ENCODE results near the gene FBXO11.

The FBXO11 gene

DNA sequence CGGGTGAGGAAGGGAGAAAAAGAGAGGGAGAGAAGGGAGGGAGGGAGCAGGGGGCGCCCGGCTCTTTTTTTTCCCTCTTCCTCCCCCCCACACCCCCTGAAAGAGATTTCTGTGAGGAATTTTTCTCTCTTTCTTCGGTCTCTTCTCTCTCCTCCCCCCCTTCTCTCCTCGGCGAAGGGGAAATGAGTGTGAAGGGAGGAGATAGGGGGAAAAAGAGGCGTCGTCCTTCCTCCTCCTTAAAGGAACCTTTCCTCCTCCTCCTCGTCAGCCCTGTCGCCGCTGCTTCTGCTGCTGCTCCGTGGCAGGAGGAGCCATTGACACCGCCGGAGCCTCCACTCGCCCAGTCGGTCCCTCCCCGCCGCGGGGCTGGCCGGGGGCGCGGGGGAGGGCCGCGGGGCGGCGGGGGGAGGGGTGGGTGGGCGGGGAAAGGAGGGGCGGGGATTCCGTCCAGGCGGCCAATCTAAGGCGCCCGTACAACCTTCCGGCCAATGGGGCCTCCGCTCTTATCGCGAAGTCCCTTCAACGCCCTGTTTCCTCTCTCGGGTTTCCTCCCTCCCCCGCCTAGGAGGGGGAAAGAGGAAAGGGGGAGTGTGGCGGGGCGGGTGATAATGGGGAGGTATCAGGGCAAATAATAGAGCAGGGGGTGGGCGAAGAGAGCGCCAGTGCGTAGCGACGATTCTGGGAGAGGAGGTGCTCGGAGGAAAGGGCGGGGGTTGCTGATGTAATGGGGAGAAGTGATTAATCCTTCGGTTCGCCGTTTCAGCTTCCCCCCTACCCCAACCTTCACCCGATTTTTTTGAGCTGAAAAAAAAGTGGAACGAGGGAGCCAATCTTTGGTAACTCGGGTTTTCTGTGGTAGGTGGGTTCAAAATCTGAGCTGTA lies at the start of gene FBXO11 (continued):
- TF ChIP-seq PRDM4 (tag by site-specific recombination; IDR thresholded peaks at IDR 0.05): peak; percentile 94
- peak; percentile 85 for TF ChIP-seq ZNF513 (tag by site-specific recombination; IDR thresholded peaks at IDR 0.05)
- TF ChIP-seq KLF7 (tag by site-specific recombination; IDR thresholded peaks at IDR 0.05; ENCODE audit: borderline replicate concordance): peak; percentile 71; the same call in 1 of the 2 replicates
- peak; percentile 90 for TF ChIP-seq KLF8 (tag by site-specific recombination; IDR thresholded peaks at IDR 0.05)
- TF ChIP-seq, protein P1, sequence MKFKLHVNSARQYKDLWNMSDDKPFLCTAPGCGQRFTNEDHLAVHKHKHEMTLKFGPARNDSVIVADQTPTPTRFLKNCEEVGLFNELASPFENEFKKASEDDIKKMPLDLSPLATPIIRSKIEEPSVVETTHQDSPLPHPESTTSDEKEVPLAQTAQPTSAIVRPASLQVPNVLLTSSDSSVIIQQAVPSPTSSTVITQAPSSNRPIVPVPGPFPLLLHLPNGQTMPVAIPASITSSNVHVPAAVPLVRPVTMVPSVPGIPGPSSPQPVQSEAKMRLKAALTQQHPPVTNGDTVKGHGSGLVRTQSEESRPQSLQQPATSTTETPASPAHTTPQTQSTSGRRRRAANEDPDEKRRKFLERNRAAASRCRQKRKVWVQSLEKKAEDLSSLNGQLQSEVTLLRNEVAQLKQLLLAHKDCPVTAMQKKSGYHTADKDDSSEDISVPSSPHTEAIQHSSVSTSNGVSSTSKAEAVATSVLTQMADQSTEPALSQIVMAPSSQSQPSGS (tag by site-specific recombination; IDR thresholded peaks at IDR 0.05; ENCODE audit: low read depth): no peak
- TF ChIP-seq HOXD13 (CRISPR knock-in tag; IDR thresholded peaks at IDR 0.05; ENCODE audit: borderline replicate concordance): no peak
- TF ChIP-seq, protein P2, sequence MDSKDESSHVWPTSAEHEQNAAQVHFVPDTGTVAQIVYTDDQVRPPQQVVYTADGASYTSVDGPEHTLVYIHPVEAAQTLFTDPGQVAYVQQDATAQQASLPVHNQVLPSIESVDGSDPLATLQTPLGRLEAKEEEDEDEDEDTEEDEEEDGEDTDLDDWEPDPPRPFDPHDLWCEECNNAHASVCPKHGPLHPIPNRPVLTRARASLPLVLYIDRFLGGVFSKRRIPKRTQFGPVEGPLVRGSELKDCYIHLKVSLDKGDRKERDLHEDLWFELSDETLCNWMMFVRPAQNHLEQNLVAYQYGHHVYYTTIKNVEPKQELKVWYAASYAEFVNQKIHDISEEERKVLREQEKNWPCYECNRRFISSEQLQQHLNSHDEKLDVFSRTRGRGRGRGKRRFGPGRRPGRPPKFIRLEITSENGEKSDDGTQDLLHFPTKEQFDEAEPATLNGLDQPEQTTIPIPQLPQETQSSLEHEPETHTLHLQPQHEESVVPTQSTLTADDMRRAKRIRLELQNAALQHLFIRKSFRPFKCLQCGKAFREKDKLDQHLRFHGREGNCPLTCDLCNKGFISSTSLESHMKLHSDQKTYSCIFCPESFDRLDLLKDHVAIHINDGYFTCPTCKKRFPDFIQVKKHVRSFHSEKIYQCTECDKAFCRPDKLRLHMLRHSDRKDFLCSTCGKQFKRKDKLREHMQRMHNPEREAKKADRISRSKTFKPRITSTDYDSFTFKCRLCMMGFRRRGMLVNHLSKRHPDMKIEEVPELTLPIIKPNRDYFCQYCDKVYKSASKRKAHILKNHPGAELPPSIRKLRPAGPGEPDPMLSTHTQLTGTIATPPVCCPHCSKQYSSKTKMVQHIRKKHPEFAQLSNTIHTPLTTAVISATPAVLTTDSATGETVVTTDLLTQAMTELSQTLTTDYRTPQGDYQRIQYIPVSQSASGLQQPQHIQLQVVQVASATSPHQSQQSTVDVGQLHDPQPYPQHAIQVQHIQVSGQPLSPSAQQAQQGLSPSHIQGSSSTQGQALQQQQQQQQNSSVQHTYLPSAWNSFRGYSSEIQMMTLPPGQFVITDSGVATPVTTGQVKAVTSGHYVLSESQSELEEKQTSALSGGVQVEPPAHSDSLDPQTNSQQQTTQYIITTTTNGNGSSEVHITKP (tag by site-specific recombination; IDR thresholded peaks at IDR 0.05): peak; percentile 95
- 0 out of 2 replicates have a peak, but pooled peaks have one; percentile 19 for TF ChIP-seq PRDM6 (tag by site-specific recombination; IDR thresholded peaks at IDR 0.05)
- peak; percentile 44; the same call in 1 of the 2 replicates for TF ChIP-seq ZXDB (tag by site-specific recombination; IDR thresholded peaks at IDR 0.05)
- peak; percentile 64; the same call in 1 of the 2 replicates for TF ChIP-seq OSR2 (tag by site-specific recombination; IDR thresholded peaks at IDR 0.05)
- TF ChIP-seq ZNF302 (tag by site-specific recombination; IDR thresholded peaks at IDR 0.05; ENCODE audit: low read depth): no peak
- TF ChIP-seq ZBTB1 (tag by site-specific recombination; IDR thresholded peaks at IDR 0.05): no peak
- 0 out of 2 replicates have a peak, but pooled peaks have one; percentile 9 for TF ChIP-seq GLIS1 (tag by site-specific recombination; IDR thresholded peaks at IDR 0.05)
- TF ChIP-seq, protein P3, sequence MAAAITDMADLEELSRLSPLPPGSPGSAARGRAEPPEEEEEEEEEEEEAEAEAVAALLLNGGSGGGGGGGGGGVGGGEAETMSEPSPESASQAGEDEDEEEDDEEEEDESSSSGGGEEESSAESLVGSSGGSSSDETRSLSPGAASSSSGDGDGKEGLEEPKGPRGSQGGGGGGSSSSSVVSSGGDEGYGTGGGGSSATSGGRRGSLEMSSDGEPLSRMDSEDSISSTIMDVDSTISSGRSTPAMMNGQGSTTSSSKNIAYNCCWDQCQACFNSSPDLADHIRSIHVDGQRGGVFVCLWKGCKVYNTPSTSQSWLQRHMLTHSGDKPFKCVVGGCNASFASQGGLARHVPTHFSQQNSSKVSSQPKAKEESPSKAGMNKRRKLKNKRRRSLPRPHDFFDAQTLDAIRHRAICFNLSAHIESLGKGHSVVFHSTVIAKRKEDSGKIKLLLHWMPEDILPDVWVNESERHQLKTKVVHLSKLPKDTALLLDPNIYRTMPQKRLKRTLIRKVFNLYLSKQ (tag by site-specific recombination; IDR thresholded peaks at IDR 0.05; ENCODE audit: borderline replicate concordance): no peak
- TF ChIP-seq, protein P4, sequence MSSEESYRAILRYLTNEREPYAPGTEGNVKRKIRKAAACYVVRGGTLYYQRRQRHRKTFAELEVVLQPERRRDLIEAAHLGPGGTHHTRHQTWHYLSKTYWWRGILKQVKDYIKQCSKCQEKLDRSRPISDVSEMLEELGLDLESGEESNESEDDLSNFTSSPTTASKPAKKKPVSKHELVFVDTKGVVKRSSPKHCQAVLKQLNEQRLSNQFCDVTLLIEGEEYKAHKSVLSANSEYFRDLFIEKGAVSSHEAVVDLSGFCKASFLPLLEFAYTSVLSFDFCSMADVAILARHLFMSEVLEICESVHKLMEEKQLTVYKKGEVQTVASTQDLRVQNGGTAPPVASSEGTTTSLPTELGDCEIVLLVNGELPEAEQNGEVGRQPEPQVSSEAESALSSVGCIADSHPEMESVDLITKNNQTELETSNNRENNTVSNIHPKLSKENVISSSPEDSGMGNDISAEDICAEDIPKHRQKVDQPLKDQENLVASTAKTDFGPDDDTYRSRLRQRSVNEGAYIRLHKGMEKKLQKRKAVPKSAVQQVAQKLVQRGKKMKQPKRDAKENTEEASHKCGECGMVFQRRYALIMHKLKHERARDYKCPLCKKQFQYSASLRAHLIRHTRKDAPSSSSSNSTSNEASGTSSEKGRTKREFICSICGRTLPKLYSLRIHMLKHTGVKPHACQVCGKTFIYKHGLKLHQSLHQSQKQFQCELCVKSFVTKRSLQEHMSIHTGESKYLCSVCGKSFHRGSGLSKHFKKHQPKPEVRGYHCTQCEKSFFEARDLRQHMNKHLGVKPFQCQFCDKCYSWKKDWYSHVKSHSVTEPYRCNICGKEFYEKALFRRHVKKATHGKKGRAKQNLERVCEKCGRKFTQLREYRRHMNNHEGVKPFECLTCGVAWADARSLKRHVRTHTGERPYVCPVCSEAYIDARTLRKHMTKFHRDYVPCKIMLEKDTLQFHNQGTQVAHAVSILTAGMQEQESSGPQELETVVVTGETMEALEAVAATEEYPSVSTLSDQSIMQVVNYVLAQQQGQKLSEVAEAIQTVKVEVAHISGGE (tag by site-specific recombination; conservative IDR thresholded peaks at IDR 0.05; ENCODE audit: low read depth): peak; percentile 58
- TF ChIP-seq ZBTB8A (tag by site-specific recombination; IDR thresholded peaks at IDR 0.05): peak; percentile 71
- peak; percentile 67 for TF ChIP-seq WT1 (tag by site-specific recombination; IDR thresholded peaks at IDR 0.05)
- TF ChIP-seq, protein P5, sequence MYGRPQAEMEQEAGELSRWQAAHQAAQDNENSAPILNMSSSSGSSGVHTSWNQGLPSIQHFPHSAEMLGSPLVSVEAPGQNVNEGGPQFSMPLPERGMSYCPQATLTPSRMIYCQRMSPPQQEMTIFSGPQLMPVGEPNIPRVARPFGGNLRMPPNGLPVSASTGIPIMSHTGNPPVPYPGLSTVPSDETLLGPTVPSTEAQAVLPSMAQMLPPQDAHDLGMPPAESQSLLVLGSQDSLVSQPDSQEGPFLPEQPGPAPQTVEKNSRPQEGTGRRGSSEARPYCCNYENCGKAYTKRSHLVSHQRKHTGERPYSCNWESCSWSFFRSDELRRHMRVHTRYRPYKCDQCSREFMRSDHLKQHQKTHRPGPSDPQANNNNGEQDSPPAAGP (tag by site-specific recombination; IDR thresholded peaks at IDR 0.05): peak; percentile 29; the same call in 1 of the 2 replicates
- TF ChIP-seq KLF9 (tag by site-specific recombination; IDR thresholded peaks at IDR 0.05; ENCODE audit: low read depth): peak; percentile 53; the same call in 1 of the 2 replicates
- no peak for TF ChIP-seq ZNF747 (tag by site-specific recombination; IDR thresholded peaks at IDR 0.05)
